Type B pancreatic cell (in vitro differentiated cells): ENCODE results near the gene TMEM161B. TPM values are rescaled to one million over a fixed set of nuclear protein-coding genes. Genes with fewer than 3 reads are reported as not detected.

Experiments used
- DNase-seq: peaks from one replicate; pipeline ENCODE4 v3.0.0; 2021; ENCODE audit warnings: mixed read lengths; ENCODE audit not compliant: unreplicated experiment; ENCODE audit errors: extremely low spot score
- H3K27ac Mint-ChIP-seq: 2 replicates; pipeline ENCODE4 v1.8.0; 2021; ENCODE audit warnings: mild to moderate bottlenecking, mixed read lengths
- H3K27me3 Mint-ChIP-seq: 2 replicates; pipeline ENCODE4 v1.8.0; 2021; ENCODE audit warnings: mixed read lengths
- H3K36me3 Mint-ChIP-seq: 2 replicates; pipeline ENCODE4 v1.8.0; 2021; ENCODE audit warnings: mixed read lengths
- H3K4me1 Mint-ChIP-seq: one replicate; pipeline ENCODE4 v1.8.0; 2021; ENCODE audit warnings: mixed read lengths; ENCODE audit not compliant: unreplicated experiment
- H3K4me3 Mint-ChIP-seq: 2 replicates; pipeline ENCODE4 v1.8.0; 2021; ENCODE audit warnings: mild to moderate bottlenecking, mixed read lengths
- H3K9me3 Mint-ChIP-seq: 2 replicates; pipeline ENCODE4 v1.8.0; 2021; ENCODE audit warnings: mixed read lengths
- CTCF ChIP-seq: fragments of 200-600 bp; sonication (generic); conservative IDR thresholded peaks from 2 replicates; pipeline ENCODE4 v1.5.0; 2021; ENCODE audit warnings: antibody characterized with exemption, mild to moderate bottlenecking
- total RNA-seq: library from RNA; stranded (reverse); gene quantifications from 2 replicates; pipeline ENCODE4 v1.2.1, GENCODE V29; 2021; ENCODE audit warnings: low replicate concordance

Gene TMEM161B
- total RNA-seq, 1 donor from 2014 or later: 23.6 TPM

- H3K27me3 Mint-ChIP-seq: no peaks in the 10 kb centered on the region
- H3K4me3 Mint-ChIP-seq: no peak overlapping the region
- no peak for DNase-seq
- peaks cover 12% of the 10 kb centered on the region for H3K36me3 Mint-ChIP-seq
- TF ChIP-seq CTCF: no peak
- H3K27ac Mint-ChIP-seq: no peak overlapping the region
- peaks cover 14% of the 10 kb centered on the region for H3K4me1 Mint-ChIP-seq
- peaks cover 4% of the 10 kb centered on the region for H3K9me3 Mint-ChIP-seq
Observed at GRCh38 chr5:88250010-88250409, 18.6 kb downstream of the TMEM161B start.

- DNase-seq: no peak
- no peaks in the 10 kb centered on the region for H3K27me3 Mint-ChIP-seq
- no peak overlapping the region for H3K27ac Mint-ChIP-seq
- no peak overlapping the region for H3K4me3 Mint-ChIP-seq
- H3K4me1 Mint-ChIP-seq: peaks cover 18% of the 10 kb centered on the region
- H3K36me3 Mint-ChIP-seq: peaks cover 11% of the 10 kb centered on the region
- TF ChIP-seq CTCF: no peak
- peaks cover 4% of the 10 kb centered on the region for H3K9me3 Mint-ChIP-seq
Observed at GRCh38 chr5:88248743-88249540, 19.7 kb downstream of the TMEM161B start.

GRCh38 chr5:88248094-88248493 lies 20.6 kb downstream of the TMEM161B start:
- H3K4me1 Mint-ChIP-seq: peaks cover 18% of the 10 kb centered on the region
- H3K27ac Mint-ChIP-seq: no peak overlapping the region

GRCh38 chr5:88245893-88246244 lies 22.8 kb downstream of the TMEM161B start:
- peaks cover 4% of the 10 kb centered on the region for H3K9me3 Mint-ChIP-seq
- H3K27me3 Mint-ChIP-seq: no peaks in the 10 kb centered on the region
- no peak overlapping the region for H3K27ac Mint-ChIP-seq
- H3K4me3 Mint-ChIP-seq: no peak overlapping the region
- peaks cover 8% of the 10 kb centered on the region for H3K36me3 Mint-ChIP-seq
- DNase-seq: no peak
- no peak for TF ChIP-seq CTCF
- H3K4me1 Mint-ChIP-seq: peaks cover 26% of the 10 kb centered on the region

More at GRCh38 chr5:88248094-88248493, 20.6 kb downstream of the TMEM161B start:
- Mint-ChIP-seq H3K27me3 (no peaks in the 10 kb centered on the region), H3K9me3 (peaks cover 4% of the 10 kb centered on the region), H3K36me3 (peaks cover 11% of the 10 kb centered on the region), H3K4me3 (no peak overlapping the region)
- DNase-seq: no peak
- TF ChIP-seq CTCF: no peak

- Mint-ChIP-seq H3K27me3 (no peaks in the 10 kb centered on the region), H3K9me3 (peaks cover 4% of the 10 kb centered on the region), H3K4me1 (peaks cover 25% of the 10 kb centered on the region), H3K4me3 (peak overlapping the region; percentile 40), H3K27ac (peak overlapping the region; percentile 38), H3K36me3 (peaks cover 8% of the 10 kb centered on the region)
- DNase-seq: no peak
- TF ChIP-seq CTCF: no peak
Observed at GRCh38 chr5:88245241-88245892, 23.3 kb downstream of the TMEM161B start.
